ENCODE results near the gene MED26. TPM values are rescaled to one million over a fixed set of nuclear protein-coding genes. Genes with fewer than 3 reads are reported as not detected.

MED26 gene
- total RNA-seq, 1 experiment from 2014 or later = 11.4 TPM

DNA sequence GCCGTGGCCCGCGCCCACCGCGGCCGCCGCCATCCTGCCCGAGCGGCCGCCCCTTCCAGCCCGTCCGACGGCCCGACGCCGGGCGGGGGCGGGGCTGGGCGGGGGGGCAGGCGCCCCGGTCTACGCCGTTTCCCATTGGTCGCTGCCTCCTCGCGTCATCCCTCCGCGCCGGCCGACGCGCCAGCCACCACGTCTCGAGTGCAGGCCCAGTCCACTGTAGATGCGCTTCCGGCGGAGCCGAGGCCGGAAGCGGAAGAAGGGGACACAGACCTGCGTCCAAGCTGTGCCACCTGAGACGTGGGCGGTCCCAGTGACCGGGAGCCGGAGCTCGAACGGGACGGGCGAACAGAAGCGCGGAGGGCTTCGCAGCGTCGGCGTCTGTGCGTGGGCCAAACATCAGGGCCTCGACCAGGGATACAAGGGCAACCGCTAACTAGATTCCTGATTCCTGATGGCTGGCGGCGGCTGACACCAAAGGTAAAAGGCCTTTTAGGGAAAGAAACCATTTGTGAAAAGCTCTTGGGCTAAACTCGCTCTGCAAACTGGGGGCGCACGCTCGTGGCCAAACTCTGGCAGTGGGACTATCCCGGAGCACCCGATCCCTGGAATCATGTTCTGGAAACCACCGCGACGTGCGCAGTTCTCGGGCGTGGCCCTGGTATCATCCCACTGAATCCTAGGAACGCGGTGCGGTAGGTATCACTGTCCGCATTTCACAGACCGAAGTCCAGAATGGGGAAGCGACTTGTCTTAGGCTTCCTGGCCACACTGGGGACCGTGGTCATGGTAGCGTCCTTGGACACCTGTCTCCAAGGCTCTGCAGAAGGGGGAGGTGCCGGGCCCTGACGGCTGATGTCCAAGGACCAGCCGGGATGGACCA lies 55.4 kb downstream of the MED26 start, which contains the start of gene SLC35E1:
TSS of gene SLC35E1 (minus strand) at position 84 of the 880 bp plus-strand sequence. CDS start at position 33, 51 bp downstream.
- H3K36me3 Mint-ChIP-seq (ENCODE audit: insufficient read depth in 1 of 3, low read depth in 3 of 3) = peaks cover 13 to 38% (median 33%) of the 10 kb centered on the region in 3 experiments; a peak in 6 of 7 replicates
- no peaks in the 10 kb centered on the region; a peak in 1 of 5 replicates for H3K9me3 Mint-ChIP-seq
- peaks cover 12% of the 10 kb centered on the region for H3K23me2 ChIP-seq (ENCODE audit: insufficient read length, low read depth, low read length, poor library complexity, severe bottlenecking)
- no CpG with 5 or more reads among the region's 83 CpGs for WGBS (ENCODE audit: extremely low coverage, insufficient read length, low lambda C conversion rate)
- no peak within 1 kb of the TSS for H3T11ph ChIP-seq (ENCODE audit: low read length)
- TF ChIP-seq, protein P1, sequence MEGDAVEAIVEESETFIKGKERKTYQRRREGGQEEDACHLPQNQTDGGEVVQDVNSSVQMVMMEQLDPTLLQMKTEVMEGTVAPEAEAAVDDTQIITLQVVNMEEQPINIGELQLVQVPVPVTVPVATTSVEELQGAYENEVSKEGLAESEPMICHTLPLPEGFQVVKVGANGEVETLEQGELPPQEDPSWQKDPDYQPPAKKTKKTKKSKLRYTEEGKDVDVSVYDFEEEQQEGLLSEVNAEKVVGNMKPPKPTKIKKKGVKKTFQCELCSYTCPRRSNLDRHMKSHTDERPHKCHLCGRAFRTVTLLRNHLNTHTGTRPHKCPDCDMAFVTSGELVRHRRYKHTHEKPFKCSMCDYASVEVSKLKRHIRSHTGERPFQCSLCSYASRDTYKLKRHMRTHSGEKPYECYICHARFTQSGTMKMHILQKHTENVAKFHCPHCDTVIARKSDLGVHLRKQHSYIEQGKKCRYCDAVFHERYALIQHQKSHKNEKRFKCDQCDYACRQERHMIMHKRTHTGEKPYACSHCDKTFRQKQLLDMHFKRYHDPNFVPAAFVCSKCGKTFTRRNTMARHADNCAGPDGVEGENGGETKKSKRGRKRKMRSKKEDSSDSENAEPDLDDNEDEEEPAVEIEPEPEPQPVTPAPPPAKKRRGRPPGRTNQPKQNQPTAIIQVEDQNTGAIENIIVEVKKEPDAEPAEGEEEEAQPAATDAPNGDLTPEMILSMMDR (conservative IDR thresholded peaks at IDR 0.05) = no peak
- H3K4me1 ChIP-seq (ENCODE audit: insufficient read depth, low read length) = no peaks in the 10 kb centered on the region
- no peaks in the 10 kb centered on the region for H3K27me3 ChIP-seq (ENCODE audit: insufficient read depth, low read length)
- no peak within 1 kb of the TSS for H3K4ac ChIP-seq (ENCODE audit: low read depth, low read length)
- no peak within 1 kb of the TSS for H4K8ac ChIP-seq (replicated peaks; ENCODE audit: insufficient read length, low read depth, low read length)
- peak within 1 kb of the TSS; percentile 75 for H3K9ac ChIP-seq (ENCODE audit: extremely low read depth, insufficient read length, low read length)
- H3K23ac ChIP-seq (ENCODE audit: insufficient read length, low read depth, low read length) = no peak within 1 kb of the TSS
- H3K27ac ChIP-seq (ENCODE audit: insufficient read length, low read depth, low read length) = no peak within 1 kb of the TSS
- no peaks in the 10 kb centered on the region for H3K9me3 ChIP-seq (ENCODE audit: control insufficient read depth, low read depth, low read length)
- H2AK5ac ChIP-seq (ENCODE audit: insufficient read length, low read length) = no peak within 1 kb of the TSS
- no peak within 1 kb of the TSS for H2BK12ac ChIP-seq (ENCODE audit: insufficient read length, low read depth, low read length)
- H3K27ac Mint-ChIP-seq = peak within 1 kb of the TSS; percentile 97 to 98 (median 98)
- no peaks in the 10 kb centered on the region; the same call in 1 of the 2 replicates for H3K79me2 ChIP-seq (ENCODE audit: insufficient read depth, low read length)
- H4K20me1 ChIP-seq (ENCODE audit: control insufficient read depth, insufficient read depth, insufficient read length) = no peaks in the 10 kb centered on the region
- no peak within 1 kb of the TSS for H3K56ac ChIP-seq (ENCODE audit: insufficient read length, low read depth, low read length)
- no peak within 1 kb of the TSS for H3K18ac ChIP-seq (ENCODE audit: insufficient read length, low read depth, low read length)
- H2BK120ac ChIP-seq (ENCODE audit: low read depth, low read length, poor library complexity, severe bottlenecking) = no peak within 1 kb of the TSS
- H4K91ac ChIP-seq (ENCODE audit: insufficient read length, low read depth, low read length) = no peak within 1 kb of the TSS
- no peak within 1 kb of the TSS for H2AFZ ChIP-seq (ENCODE audit: low read length)
- H2BK5ac ChIP-seq (ENCODE audit: insufficient read length, low read length) = no peak within 1 kb of the TSS
- H3K27me3 Mint-ChIP-seq (ENCODE audit: low read depth) = no peaks in the 10 kb centered on the region
- H3K14ac ChIP-seq (ENCODE audit: insufficient read depth, low read length) = peak within 1 kb of the TSS; percentile 42
- H2BK20ac ChIP-seq (ENCODE audit: low read depth, low read length, poor library complexity, severe bottlenecking) = no peak within 1 kb of the TSS
- H4K5ac ChIP-seq (ENCODE audit: insufficient read length, low read depth, low read length) = no peak within 1 kb of the TSS
- peaks cover 14% of the 10 kb centered on the region for H3K79me1 ChIP-seq (ENCODE audit: insufficient read depth, low read depth, low read length, poor library complexity, severe bottlenecking)
- peaks cover 18 to 19% of the 10 kb centered on the region in 2 experiments for H3K4me1 Mint-ChIP-seq
- peak within 1 kb of the TSS; percentile 94 for H3K4me2 ChIP-seq (ENCODE audit: insufficient read depth, insufficient read length, low read length)
- no peak within 1 kb of the TSS for H2BK15ac ChIP-seq (ENCODE audit: low read depth, low read length)
- peak within 1 kb of the TSS; percentile 96 to 99 for H3K4me3 Mint-ChIP-seq
- peak; percentile 98 for DNase-seq
